ENCODE data around the gene ITGB1.
"Not testable (repeated sequence)": the region's sequence is repeated elsewhere in the genome, so short reads cannot be mapped to it uniquely, and the experiment has no call there.

ITGB1 gene

DNA sequence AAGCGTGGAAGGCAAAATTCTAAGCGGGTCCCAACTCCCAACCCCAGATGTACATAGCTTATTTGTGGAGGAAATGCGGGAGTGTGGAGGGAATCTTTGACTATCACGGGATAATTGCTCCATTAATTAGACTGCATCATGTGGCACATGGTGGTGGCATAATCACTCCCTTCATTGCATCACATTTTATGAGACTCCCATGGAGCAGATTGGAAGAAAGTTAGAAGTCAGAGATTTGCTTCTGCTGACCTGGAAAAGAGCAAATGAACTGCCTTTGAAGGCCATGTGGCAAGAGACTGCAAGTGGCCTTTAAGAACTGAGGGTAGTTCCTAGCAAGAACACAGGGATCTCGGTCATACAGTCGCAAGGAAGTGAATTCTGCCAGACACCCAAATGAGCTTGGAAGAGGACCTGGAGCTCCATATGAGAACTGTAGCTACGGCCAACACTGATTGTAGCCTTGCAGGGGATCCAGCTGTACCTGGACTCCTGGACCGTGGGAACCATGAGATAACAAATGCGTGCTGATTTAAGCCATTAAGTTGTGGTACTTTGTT lies 37.1 kb upstream of the ITGB1 start:
- H3K4me3 ChIP-seq (ENCODE audit: low read depth, low read length): no peak overlapping the region
- no peak for DNase-seq (ENCODE audit: low read depth)
- TF ChIP-seq CTCF (IDR thresholded peaks at IDR 0.05; ENCODE audit: control insufficient read depth, extremely low read depth, insufficient read depth): no peak

- DNase-seq (ENCODE audit: low read depth): not testable (repeated sequence)
Measured at GRCh38 chr10:32994632-32995031, 36.6 kb upstream of the ITGB1 start.

DNA sequence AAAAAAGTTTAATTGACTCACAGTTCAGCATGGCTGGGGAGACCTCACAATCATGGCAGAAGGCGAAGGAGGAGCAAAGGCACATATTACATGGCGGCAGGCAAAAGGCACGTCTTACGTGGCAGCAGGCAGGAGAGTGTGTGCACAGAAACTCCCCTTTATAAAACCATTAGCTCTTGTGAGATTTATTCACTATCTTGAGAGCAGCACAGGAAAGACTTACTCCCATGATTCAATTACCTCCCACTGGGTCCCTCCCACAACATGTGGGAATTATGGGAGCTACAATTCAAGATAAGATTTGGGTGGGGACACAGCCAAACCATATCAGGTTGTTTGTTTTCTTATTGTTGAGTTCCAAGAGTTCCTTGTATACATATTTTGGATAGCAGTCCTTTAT lies 34.3 kb upstream of the ITGB1 start:
- not testable (repeated sequence) for H3K4me3 ChIP-seq (ENCODE audit: low read depth, low read length); DNase-seq (ENCODE audit: low read depth)

More at GRCh38 chr10:32994632-32995031, 36.6 kb upstream of the ITGB1 start:
- not testable (repeated sequence) for H3K4me3 ChIP-seq (ENCODE audit: low read depth, low read length)

GRCh38 chr10:32990811-32991210 lies 32.8 kb upstream of the ITGB1 start:
- no peak for TF ChIP-seq CTCF (IDR thresholded peaks at IDR 0.05; ENCODE audit: control insufficient read depth, extremely low read depth, insufficient read depth)
- DNase-seq (ENCODE audit: low read depth): no peak
- H3K4me3 ChIP-seq (ENCODE audit: low read depth, low read length): no peak overlapping the region

DNA sequence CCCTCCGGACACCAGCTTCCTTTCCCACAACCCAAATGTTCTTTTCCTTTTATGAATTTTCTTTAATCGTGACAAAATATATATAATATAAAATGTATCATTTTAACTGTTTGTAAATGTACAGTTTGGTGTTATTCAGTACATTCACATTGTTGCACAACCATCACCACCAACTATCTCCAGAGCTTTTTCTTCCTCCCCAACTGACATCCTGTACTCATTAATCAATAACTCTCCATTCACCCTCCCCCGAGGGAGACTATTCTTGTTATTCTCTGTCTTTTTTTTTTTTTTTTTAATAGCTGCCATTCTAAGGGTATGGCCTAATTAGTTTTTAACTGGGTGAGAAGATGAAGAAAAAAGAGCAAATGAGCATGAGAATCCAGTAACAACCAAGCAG lies 30.6 kb upstream of the ITGB1 start:
- no peak for DNase-seq (ENCODE audit: low read depth)
- no peak for TF ChIP-seq CTCF (IDR thresholded peaks at IDR 0.05; ENCODE audit: control insufficient read depth, extremely low read depth, insufficient read depth)
- no peak overlapping the region for H3K4me3 ChIP-seq (ENCODE audit: low read depth, low read length)

- no peak for TF ChIP-seq CTCF (IDR thresholded peaks at IDR 0.05; ENCODE audit: control insufficient read depth, extremely low read depth, insufficient read depth)
- no peak overlapping the region for H3K4me3 ChIP-seq (ENCODE audit: low read depth, low read length)
- no peak for DNase-seq (ENCODE audit: low read depth)
Measured at GRCh38 chr10:32987172-32987571, 29.1 kb upstream of the ITGB1 start.

DNA sequence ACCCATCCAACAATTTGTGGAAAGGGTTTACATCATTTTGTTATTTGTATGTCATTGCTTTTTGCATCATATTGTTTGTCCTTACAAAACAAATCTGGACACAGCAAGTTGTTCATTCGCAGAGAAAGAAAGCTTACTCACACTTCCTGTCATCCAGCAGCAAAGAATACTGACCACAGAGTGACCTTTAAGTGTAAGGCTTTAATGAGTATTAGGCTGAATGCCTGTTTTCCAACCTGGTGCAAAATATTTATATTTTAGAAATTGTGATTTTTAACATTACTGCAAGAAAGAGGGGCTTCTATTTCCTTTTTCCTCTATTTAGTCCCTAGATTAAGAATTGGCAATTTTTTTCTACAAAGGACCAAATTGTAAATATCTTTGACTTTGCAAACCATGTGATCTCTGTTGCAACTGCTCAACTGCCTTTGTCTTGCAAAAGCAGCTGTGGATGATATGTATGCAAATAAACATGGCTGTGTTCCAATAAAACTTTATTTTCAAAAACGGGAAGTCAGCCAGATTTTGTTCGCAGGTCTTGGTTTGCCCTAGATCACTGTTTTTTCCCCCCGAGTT lies 27.8 kb upstream of the ITGB1 start:
- no peak for DNase-seq (ENCODE audit: low read depth)
- no peak overlapping the region for H3K4me3 ChIP-seq (ENCODE audit: low read depth, low read length)
- no peak for TF ChIP-seq CTCF (IDR thresholded peaks at IDR 0.05; ENCODE audit: control insufficient read depth, extremely low read depth, insufficient read depth)

GRCh38 chr10:32985341-32985764 lies 27.3 kb upstream of the ITGB1 start:
- H3K4me3 ChIP-seq (ENCODE audit: low read depth, low read length): no peak overlapping the region
- TF ChIP-seq CTCF (IDR thresholded peaks at IDR 0.05; ENCODE audit: control insufficient read depth, extremely low read depth, insufficient read depth): no peak
- DNase-seq (ENCODE audit: low read depth): no peak

Data from LNCaP clone FGC (cell line).